ENCODE results near the gene TNS1. TPM values are rescaled to one million over a fixed set of nuclear protein-coding genes. Genes with fewer than 3 reads are reported as not detected.

Gene TNS1
- total RNA-seq, 1 donor = 48.9 TPM

GRCh38 chr2:217827430-217828201, 175.2 kb downstream of the TNS1 start:
- H3K36me3 ChIP-seq (ENCODE audit: insufficient read depth, low read length) = peaks cover 45% of the 10 kb centered on the region
- no peak overlapping the region for H2AFZ ChIP-seq (ENCODE audit: low read length)
- H3K27ac ChIP-seq (ENCODE audit: low read depth, low read length) = no peak overlapping the region
- H3K4me3 ChIP-seq (ENCODE audit: insufficient read depth, low read length) = no peak overlapping the region
- no peak overlapping the region for H3K4me2 ChIP-seq (ENCODE audit: insufficient read depth, low read length)
- peak; percentile 95 for DNase-seq (ENCODE audit: insufficient read length, low spot score, missing footprints)
- no peaks in the 10 kb centered on the region for H3K27me3 ChIP-seq (ENCODE audit: insufficient read depth, low read length)
- H4K20me1 ChIP-seq (ENCODE audit: insufficient read depth, low read length) = peaks cover 26% of the 10 kb centered on the region
- H3K9me3 ChIP-seq (ENCODE audit: low read depth, low read length) = no peaks in the 10 kb centered on the region
- no peaks in the 10 kb centered on the region for H3K79me2 ChIP-seq (ENCODE audit: insufficient read depth, low read length)
- peaks cover 20% of the 10 kb centered on the region for H3K4me1 ChIP-seq (ENCODE audit: insufficient read depth, low read length)
- no peak for TF ChIP-seq CTCF (IDR thresholded peaks at IDR 0.05; ENCODE audit: extremely low read depth, low read depth, low read length)

DNA sequence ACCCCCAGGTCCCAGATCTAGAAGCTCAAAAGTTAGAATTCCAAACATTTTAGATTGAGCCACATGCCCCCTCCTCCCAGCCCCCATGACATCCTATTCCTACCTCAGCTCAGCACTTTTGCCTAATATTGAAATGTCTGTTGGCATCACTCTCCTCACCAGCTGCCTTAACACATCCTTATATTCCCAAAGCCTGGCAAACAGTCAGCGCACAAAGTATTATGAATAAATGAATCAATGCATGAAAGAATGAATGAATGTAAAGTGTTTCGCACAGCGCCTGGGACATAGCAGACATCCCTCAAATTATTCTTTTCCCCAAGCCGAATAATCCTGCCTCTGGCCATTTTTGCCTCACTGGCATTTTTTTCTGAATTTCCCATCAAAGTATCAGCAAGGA, 175.8 kb downstream of the TNS1 start:
- Histone ChIP-seq H3K79me2 (ENCODE audit: insufficient read depth, low read length) (no peaks in the 10 kb centered on the region), H3K9me3 (ENCODE audit: low read depth, low read length) (no peaks in the 10 kb centered on the region), H3K4me2 (ENCODE audit: insufficient read depth, low read length) (no peak overlapping the region), H3K4me1 (ENCODE audit: insufficient read depth, low read length) (peaks cover 25% of the 10 kb centered on the region), H3K27ac (ENCODE audit: low read depth, low read length) (no peak overlapping the region), H3K36me3 (ENCODE audit: insufficient read depth, low read length) (peaks cover 39% of the 10 kb centered on the region), H2AFZ (ENCODE audit: low read length) (no peak overlapping the region), H3K4me3 (ENCODE audit: insufficient read depth, low read length) (no peak overlapping the region), H4K20me1 (ENCODE audit: insufficient read depth, low read length) (peaks cover 30% of the 10 kb centered on the region), H3K27me3 (ENCODE audit: insufficient read depth, low read length) (no peaks in the 10 kb centered on the region)
- no peak for DNase-seq (ENCODE audit: insufficient read length, low spot score, missing footprints)
- TF ChIP-seq CTCF (IDR thresholded peaks at IDR 0.05; ENCODE audit: extremely low read depth, low read depth, low read length) = no peak

DNA sequence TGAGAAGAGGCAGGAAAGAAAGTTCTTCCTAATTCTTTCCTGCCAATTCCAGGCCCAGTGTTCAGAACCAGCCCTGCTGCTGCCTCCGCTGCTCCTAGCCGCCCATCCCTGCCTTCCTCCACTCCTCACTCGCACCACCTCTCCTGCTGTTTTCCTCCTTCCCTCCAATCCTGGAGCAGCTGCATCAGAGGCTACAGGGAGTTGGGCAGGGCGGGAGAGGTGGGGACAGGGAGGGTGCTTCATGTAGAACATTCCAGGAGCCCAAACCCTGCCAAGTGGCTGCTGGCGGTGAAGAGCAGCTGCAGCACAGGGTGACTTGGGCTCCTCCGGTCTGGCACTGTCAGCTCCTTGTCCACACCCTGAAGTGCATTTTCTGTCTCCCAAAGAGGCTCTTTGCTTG, 176.3 kb downstream of the TNS1 start:
- DNase-seq (ENCODE audit: insufficient read length, low spot score, missing footprints) = no peak
- Histone ChIP-seq H3K27ac (ENCODE audit: low read depth, low read length) (no peak overlapping the region), H4K20me1 (ENCODE audit: insufficient read depth, low read length) (peaks cover 33% of the 10 kb centered on the region), H2AFZ (ENCODE audit: low read length) (no peak overlapping the region), H3K36me3 (ENCODE audit: insufficient read depth, low read length) (peaks cover 38% of the 10 kb centered on the region), H3K9me3 (ENCODE audit: low read depth, low read length) (no peaks in the 10 kb centered on the region), H3K4me1 (ENCODE audit: insufficient read depth, low read length) (peaks cover 27% of the 10 kb centered on the region), H3K4me3 (ENCODE audit: insufficient read depth, low read length) (no peak overlapping the region), H3K27me3 (ENCODE audit: insufficient read depth, low read length) (no peaks in the 10 kb centered on the region), H3K4me2 (ENCODE audit: insufficient read depth, low read length) (no peak overlapping the region), H3K79me2 (ENCODE audit: insufficient read depth, low read length) (no peaks in the 10 kb centered on the region)
- TF ChIP-seq CTCF (IDR thresholded peaks at IDR 0.05; ENCODE audit: extremely low read depth, low read depth, low read length) = no peak

GRCh38 chr2:217825469-217826235, 177.1 kb downstream of the TNS1 start:
- Histone ChIP-seq H3K4me2 (ENCODE audit: insufficient read depth, low read length) (no peak overlapping the region), H4K20me1 (ENCODE audit: insufficient read depth, low read length) (peaks cover 33% of the 10 kb centered on the region), H3K9me3 (ENCODE audit: low read depth, low read length) (no peaks in the 10 kb centered on the region), H3K79me2 (ENCODE audit: insufficient read depth, low read length) (no peaks in the 10 kb centered on the region), H3K4me3 (ENCODE audit: insufficient read depth, low read length) (no peak overlapping the region), H3K27ac (ENCODE audit: low read depth, low read length) (no peak overlapping the region), H2AFZ (ENCODE audit: low read length) (no peak overlapping the region), H3K4me1 (ENCODE audit: insufficient read depth, low read length) (peaks cover 27% of the 10 kb centered on the region), H3K36me3 (ENCODE audit: insufficient read depth, low read length) (peaks cover 39% of the 10 kb centered on the region), H3K27me3 (ENCODE audit: insufficient read depth, low read length) (no peaks in the 10 kb centered on the region)
- peak; percentile 81 for DNase-seq (ENCODE audit: insufficient read length, low spot score, missing footprints)
- TF ChIP-seq CTCF (IDR thresholded peaks at IDR 0.05; ENCODE audit: extremely low read depth, low read depth, low read length) = no peak
